ENCODE results near the gene INSIG1. TPM values are rescaled to one million over a fixed set of nuclear protein-coding genes. Genes with fewer than 3 reads are reported as not detected.

The INSIG1 gene
- total RNA-seq, 1 donor from 2014 or later = 81.5 TPM

DNA sequence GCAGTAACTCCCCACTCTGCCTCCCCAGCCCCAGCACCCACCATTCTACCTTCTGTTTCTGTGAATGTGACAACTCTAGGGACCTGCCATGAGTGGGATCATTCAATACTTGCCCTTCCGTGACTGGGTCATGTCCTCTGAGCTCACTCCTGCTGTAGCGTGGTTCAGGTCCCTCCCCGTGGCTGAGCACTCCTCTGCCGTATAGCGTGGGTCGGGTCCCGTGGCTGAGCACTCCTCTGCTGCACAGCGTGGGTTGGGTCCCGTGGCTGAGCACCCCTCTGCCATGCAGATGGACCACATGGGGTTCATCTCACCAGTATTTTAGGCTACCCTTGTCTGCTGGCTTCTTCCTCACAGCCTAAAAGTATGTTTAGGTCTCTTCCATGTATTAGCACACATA lies 43.0 kb downstream of the INSIG1 start:
- Mint-ChIP-seq H3K4me3 (no peak overlapping the region), H3K9me3 (no peaks in the 10 kb centered on the region), H3K36me3 (ENCODE audit: low read depth) (no peaks in the 10 kb centered on the region), H3K27ac (ENCODE audit: unreplicated experiment) (peak overlapping the region; percentile 77), H3K4me1 (peaks cover 4% of the 10 kb centered on the region), H3K27me3 (ENCODE audit: low read depth) (peaks cover 24% of the 10 kb centered on the region)
- no peak for DNase-seq (ENCODE audit: low read depth, low spot score)
- TF ChIP-seq CTCF (conservative IDR thresholded peaks at IDR 0.05) = no peak

DNA sequence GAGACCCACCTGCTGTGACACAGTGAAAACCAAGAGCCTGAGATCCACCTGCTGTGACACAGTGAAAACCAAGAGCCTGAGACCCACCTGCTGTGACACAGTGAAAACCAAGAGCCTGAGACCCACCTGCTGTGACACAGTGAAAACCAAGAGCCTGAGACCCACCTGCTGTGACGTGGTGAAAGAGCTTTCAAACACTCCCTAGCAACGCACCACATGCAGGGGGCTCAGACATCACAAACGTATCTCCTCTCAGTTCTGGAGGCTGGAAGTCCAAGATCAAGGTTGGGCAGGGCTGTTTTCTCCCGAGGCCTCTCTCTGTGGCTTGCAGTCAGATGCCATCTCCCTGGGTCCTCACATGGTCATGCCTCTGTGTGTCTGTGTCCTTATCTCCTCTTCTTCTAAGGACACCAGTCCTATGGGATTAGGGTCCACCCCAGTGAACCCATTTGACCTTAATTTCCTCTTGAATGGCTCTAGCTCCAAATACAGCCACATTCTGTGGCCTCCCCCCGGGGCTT lies 43.8 kb downstream of the INSIG1 start:
- no peak for DNase-seq (ENCODE audit: low read depth, low spot score)
- H3K36me3 Mint-ChIP-seq (ENCODE audit: low read depth) = no peaks in the 10 kb centered on the region
- H3K27me3 Mint-ChIP-seq (ENCODE audit: low read depth) = peaks cover 23% of the 10 kb centered on the region
- no peak for TF ChIP-seq CTCF (conservative IDR thresholded peaks at IDR 0.05)
- no peak overlapping the region for H3K27ac Mint-ChIP-seq (ENCODE audit: unreplicated experiment)
- H3K4me1 Mint-ChIP-seq = peaks cover 4% of the 10 kb centered on the region
- no peak overlapping the region for H3K4me3 Mint-ChIP-seq
- H3K9me3 Mint-ChIP-seq = no peaks in the 10 kb centered on the region

DNA sequence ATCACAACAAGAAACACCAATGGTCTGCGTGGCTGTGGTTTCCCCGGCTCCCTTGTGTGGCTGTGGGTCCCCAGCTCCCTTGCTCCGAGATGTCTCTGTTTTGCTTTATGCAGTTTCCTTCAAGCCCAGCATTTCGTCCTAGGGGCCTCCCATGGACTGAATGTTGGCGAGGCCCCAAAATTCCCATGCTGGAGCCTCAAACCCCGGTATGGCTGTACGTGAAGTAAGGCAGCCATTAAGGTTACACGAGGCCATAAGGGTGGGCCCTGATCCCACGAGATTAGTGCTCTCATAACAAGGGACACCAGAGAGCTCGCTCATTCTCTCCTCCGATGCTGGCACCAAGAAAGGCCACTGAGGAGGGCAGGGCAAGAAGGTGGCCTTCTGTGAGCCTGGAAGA lies 44.6 kb downstream of the INSIG1 start:
- DNase-seq (ENCODE audit: low read depth, low spot score) = no peak
- Mint-ChIP-seq H3K27ac (ENCODE audit: unreplicated experiment) (no peak overlapping the region), H3K4me3 (no peak overlapping the region), H3K4me1 (peaks cover 4% of the 10 kb centered on the region), H3K9me3 (no peaks in the 10 kb centered on the region), H3K27me3 (ENCODE audit: low read depth) (peaks cover 16% of the 10 kb centered on the region), H3K36me3 (ENCODE audit: low read depth) (no peaks in the 10 kb centered on the region)
- no peak for TF ChIP-seq CTCF (conservative IDR thresholded peaks at IDR 0.05)

DNA sequence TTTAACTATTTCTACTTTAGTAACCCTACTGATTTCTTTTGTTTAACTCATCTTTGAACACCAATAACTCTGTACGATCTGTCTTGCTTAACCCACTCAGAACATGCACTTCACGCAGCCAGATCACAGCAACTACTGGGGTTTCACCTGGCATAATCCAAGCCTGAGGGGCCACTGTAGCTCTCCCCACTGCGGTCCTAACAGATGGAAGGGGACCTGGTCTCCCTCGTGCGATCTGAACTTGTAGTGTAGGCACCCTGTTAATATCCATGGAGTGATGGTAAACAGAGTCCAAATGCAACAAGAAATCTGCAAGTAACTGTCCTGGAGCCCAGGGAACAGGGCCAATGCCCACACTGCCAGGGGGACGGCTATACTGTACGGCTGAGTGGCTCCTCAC lies 45.5 kb downstream of the INSIG1 start:
- peaks cover 15% of the 10 kb centered on the region for H3K27me3 Mint-ChIP-seq (ENCODE audit: low read depth)
- TF ChIP-seq CTCF (conservative IDR thresholded peaks at IDR 0.05) = no peak
- H3K27ac Mint-ChIP-seq (ENCODE audit: unreplicated experiment) = no peak overlapping the region
- H3K4me3 Mint-ChIP-seq = no peak overlapping the region
- no peaks in the 10 kb centered on the region for H3K9me3 Mint-ChIP-seq
- DNase-seq (ENCODE audit: low read depth, low spot score) = no peak
- peaks cover 4% of the 10 kb centered on the region for H3K4me1 Mint-ChIP-seq
- no peaks in the 10 kb centered on the region for H3K36me3 Mint-ChIP-seq (ENCODE audit: low read depth)

GRCh38 chr7:155343661-155344121 lies 46.0 kb downstream of the INSIG1 start:
- no peaks in the 10 kb centered on the region for H3K36me3 Mint-ChIP-seq (ENCODE audit: low read depth)
- no peaks in the 10 kb centered on the region for H3K9me3 Mint-ChIP-seq
- H3K27ac Mint-ChIP-seq (ENCODE audit: unreplicated experiment) = no peak overlapping the region
- TF ChIP-seq CTCF (conservative IDR thresholded peaks at IDR 0.05) = no peak
- DNase-seq (ENCODE audit: low read depth, low spot score) = no peak
- no peak overlapping the region for H3K4me3 Mint-ChIP-seq
- H3K27me3 Mint-ChIP-seq (ENCODE audit: low read depth) = peaks cover 15% of the 10 kb centered on the region
- peaks cover 4% of the 10 kb centered on the region for H3K4me1 Mint-ChIP-seq

DNA sequence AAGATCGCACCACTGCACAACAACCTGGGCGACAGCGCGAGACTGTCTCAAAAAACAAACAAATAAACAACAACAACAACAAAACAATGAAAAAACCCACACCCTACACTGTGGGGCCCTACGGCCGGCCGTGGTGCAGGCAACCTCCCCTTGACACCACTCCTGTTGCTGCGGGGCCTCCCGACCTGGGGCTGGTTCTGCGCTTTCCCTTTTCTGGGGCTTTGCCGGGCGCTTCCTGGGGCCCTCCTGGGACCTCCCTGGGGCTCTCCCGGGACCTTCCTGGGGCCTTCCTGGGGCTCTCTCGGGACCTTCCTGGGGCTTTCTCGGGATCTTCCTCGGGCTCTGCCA lies 46.6 kb downstream of the INSIG1 start:
- no peak overlapping the region for H3K4me3 Mint-ChIP-seq
- peaks cover 12% of the 10 kb centered on the region for H3K27me3 Mint-ChIP-seq (ENCODE audit: low read depth)
- H3K4me1 Mint-ChIP-seq = peaks cover 4% of the 10 kb centered on the region
- no peaks in the 10 kb centered on the region for H3K36me3 Mint-ChIP-seq (ENCODE audit: low read depth)
- TF ChIP-seq CTCF (conservative IDR thresholded peaks at IDR 0.05) = no peak
- no peak for DNase-seq (ENCODE audit: low read depth, low spot score)
- H3K27ac Mint-ChIP-seq (ENCODE audit: unreplicated experiment) = no peak overlapping the region
- H3K9me3 Mint-ChIP-seq = no peaks in the 10 kb centered on the region

Measured in neural crest cell (in vitro differentiated cells).